DND-41 (cell line): ENCODE measurements around the gene TMEM175.

Experiments used
- CTCF ChIP-seq: IDR thresholded peaks from 2 replicates; pipeline ENCODE4 v1.5.1; 2012; ENCODE audit warnings: borderline replicate concordance, low read length, moderate library complexity, mild to moderate bottlenecking; ENCODE audit not compliant: poor library complexity, severe bottlenecking; ENCODE audit errors: extremely low read depth
- EZH2 ChIP-seq: IDR thresholded peaks from 3 replicates; pipeline ENCODE4 v1.6.1; 2012; ENCODE audit warnings: borderline replicate concordance, low read depth, mild to moderate bottlenecking, moderate library complexity, low read length, inconsistent platforms; ENCODE audit not compliant: severe bottlenecking

GRCh38 chr4:901192-901910 lies 30.9 kb upstream of the TMEM175 start:
- TF ChIP-seq EZH2 (no peak), CTCF (no peak)
